H7 (cell line): ENCODE measurements around the gene RTBDN. TPM values are rescaled to one million over a fixed set of nuclear protein-coding genes. Genes with fewer than 3 reads are reported as not detected.
"Not testable (repeated sequence)": the region's sequence is repeated elsewhere in the genome, so short reads cannot be mapped to it uniquely, and the experiment has no call there.

Experiments
- DNase-seq: peaks from one replicate; pipeline ENCODE4 v3.0.0; 2012
- H3K27me3 ChIP-seq: 2 replicates; pipeline ENCODE4 v1.6.0; 2011; ENCODE audit warnings: mild to moderate bottlenecking, low read length; ENCODE audit not compliant: control insufficient read depth, insufficient read depth
- H3K36me3 ChIP-seq: replicated peaks from 2 replicates; pipeline ENCODE4 v1.5.1; 2011; ENCODE audit warnings: low read length; ENCODE audit not compliant: control insufficient read depth, insufficient read depth
- H3K4me3 ChIP-seq: 2 replicates; pipeline ENCODE4 v1.5.1; 2011; ENCODE audit warnings: low read depth, mild to moderate bottlenecking, control low read depth, low read length, moderate library complexity; ENCODE audit not compliant: insufficient read depth
- total RNA-seq: library from RNA; depleted of rRNA; stranded (reverse); fragments of >200 nt; shearing (Covaris generic); gene quantifications from 2 replicates; pipeline ENCODE4 v1.2.3, GENCODE V29; 2014

Gene RTBDN
- total RNA-seq, 1 experiment from 2014 or later, result 1.3 TPM

DNA sequence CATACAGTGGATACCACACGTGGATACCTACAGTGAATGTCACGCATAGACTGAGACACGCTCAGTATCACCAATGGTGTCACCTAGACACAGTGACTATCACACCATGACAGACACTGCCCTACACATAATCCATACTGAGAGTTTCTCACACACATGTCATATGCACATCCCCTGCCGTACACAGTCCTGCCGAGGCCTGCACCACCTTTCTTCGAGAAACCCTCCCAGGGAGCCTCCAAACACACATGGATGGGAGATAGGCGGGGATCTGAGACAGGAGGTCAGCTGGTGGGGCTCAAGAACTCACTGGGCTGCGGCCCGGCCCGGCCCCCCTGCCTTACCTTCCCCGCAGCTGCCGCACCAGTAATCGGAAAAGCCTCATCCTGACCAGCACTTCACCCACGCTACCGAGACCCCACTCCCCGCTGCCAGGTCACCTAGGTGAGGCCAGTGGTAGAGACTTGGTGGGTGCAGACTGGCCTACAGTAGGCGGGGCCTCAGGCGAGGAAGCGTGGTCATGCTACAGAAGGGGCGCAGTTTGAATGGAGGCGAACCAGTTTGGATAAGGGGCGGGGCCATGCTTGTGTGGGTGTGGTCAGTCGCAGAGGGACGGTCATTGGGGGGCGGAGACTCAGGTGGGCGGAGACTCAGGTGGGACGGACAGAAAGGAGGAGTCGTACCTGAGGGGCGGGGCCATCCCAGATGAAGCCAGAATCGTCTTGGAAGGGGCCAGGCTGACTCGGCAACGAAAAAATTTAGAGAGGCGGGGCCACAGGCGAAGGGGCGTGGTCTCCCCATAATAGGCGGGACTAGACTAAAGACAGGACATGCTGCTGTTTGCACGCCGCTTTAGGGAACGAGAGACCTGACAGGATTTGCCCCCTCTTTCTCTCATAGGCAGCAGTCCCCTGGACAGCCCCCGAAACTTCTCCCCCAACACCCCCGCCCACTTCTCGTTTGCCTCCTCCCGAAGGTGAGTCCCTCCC, 6.0 kb upstream of the RTBDN start:
- peak overlapping the region; percentile 49 for H3K4me3 ChIP-seq
- peaks cover 19% of the 10 kb centered on the region for H3K27me3 ChIP-seq
- peak; percentile 96 for DNase-seq
- no peaks in the 10 kb centered on the region for H3K36me3 ChIP-seq

DNA sequence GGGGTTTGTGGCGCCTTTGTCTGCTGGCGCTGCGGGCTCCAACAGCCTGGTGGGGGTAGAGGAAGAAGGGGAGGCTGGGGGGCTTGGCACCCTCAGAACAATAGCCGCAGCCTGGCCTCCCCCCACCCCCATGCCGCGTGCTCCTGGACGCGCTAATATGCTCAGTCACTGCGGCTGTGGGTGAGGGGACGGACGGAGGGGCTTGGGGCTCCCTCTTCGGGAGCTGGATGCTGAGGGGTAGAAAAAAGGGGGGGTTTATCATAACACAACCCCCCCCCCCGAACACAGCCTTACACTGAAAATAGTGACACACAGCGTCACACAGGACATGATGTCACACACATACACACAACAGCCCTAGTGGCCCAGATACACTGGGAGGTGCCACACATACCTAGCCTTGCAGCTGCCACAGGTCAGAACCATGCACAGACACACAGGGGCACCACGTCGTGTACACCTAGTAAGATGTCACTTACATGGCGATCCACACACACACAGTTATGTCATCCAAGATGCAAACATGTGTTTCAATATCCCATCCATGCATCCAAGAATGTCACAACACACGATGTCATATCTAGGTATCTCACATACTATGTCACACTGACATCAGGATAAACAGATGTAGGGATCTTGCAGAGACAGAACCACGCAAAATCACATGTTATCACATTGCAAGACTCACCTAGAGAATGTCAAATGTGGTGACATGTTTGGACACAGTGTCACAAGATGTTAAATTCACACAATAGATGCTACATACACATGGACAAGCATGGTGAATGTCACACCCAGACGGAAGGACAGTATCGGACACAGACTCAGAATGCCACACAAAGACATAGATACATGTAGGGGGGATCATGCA, 4.7 kb upstream of the RTBDN start:
- no peak for DNase-seq
- Histone ChIP-seq H3K27me3 (peaks cover 32% of the 10 kb centered on the region), H3K36me3 (no peaks in the 10 kb centered on the region), H3K4me3 (peak overlapping the region; percentile 65)

DNA sequence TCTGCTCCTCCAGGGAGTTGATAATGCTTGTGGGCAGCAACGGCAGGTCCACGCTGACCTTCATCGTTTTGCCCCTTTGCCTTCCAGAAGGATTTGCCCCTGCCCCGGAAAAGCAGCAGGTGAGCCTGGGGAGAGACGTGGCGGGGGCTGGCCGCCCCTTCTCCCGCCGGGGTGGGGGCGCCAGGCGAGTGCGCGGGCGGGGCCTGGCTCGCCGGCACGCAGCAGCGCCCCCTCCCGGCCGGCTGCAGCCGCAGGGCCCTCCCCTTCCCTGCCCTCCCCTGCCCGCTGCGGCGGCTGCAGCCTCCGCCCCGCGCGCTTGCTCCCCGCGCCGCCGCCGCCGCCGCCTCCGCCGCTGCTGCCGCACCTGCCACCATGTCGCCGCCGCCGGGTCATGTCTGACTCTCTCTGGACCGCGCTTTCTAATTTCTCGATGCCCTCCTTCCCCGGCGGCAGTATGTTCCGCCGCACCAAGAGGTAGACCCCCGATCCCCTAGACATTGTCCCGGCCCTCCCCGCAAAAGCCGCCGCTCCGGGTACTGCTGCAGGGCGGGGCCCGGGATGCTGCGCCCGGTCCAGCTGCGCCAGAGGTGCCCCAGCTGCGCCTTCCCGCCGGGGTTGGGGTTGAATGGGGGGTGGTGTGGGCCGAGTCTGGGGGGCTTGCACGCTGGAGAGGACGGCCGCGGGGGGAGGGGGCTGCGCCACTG, 4.0 kb upstream of the RTBDN start, which contains the start of gene MAST1:
Gene MAST1, plus strand, starts transcription at position 334 of the 704 bp plus-strand sequence. Its CDS starts 58 bp downstream, at position 392.
- Histone ChIP-seq H3K27me3 (peaks cover 35% of the 10 kb centered on the region), H3K36me3 (no peaks in the 10 kb centered on the region), H3K4me3 (peak within 1 kb of the TSS; percentile 65)
- peak; percentile 97 for DNase-seq

- no peaks in the 10 kb centered on the region for H3K36me3 ChIP-seq
- no peak for DNase-seq
- H3K27me3 ChIP-seq, result peaks cover 41% of the 10 kb centered on the region
- no peak overlapping the region for H3K4me3 ChIP-seq
Measured at GRCh38 chr19:12837225-12837624, 2.8 kb upstream of the RTBDN start.

DNA sequence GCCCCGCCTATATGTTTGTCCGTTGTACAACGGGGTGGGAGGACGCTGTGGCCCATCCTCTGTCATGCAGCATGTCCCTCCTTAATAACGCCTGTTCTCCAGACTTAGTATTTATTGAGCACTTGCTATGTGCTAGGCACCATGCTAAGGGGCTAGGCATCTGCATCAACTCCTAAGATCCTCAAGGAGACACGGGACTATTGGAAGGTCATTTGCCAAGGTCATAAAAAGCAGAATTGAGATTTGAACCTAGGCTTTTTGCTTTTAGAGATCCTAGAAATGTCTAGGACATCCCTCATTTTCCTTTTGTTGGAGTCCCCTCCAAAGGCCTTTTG, 2.1 kb upstream of the RTBDN start:
- Histone ChIP-seq H3K27me3 (peaks cover 41% of the 10 kb centered on the region), H3K4me3 (peak overlapping the region; percentile 42; the same call in 1 of the 2 replicates), H3K36me3 (no peaks in the 10 kb centered on the region)
- DNase-seq, result no peak

- Histone ChIP-seq H3K4me3 (peak overlapping the region; percentile 66), H3K36me3 (no peaks in the 10 kb centered on the region), H3K27me3 (peaks cover 43% of the 10 kb centered on the region)
- peak; percentile 86 for DNase-seq
Measured at GRCh38 chr19:12834976-12835757, 788 bp upstream of the RTBDN start.

GRCh38 chr19:12833738-12834565, 427 bp downstream of the RTBDN start:
- H3K27me3 ChIP-seq, result peaks cover 39% of the 10 kb centered on the region
- no peaks in the 10 kb centered on the region for H3K36me3 ChIP-seq
- peak; percentile 95 for DNase-seq
- peak overlapping the region; percentile 66 for H3K4me3 ChIP-seq

DNA sequence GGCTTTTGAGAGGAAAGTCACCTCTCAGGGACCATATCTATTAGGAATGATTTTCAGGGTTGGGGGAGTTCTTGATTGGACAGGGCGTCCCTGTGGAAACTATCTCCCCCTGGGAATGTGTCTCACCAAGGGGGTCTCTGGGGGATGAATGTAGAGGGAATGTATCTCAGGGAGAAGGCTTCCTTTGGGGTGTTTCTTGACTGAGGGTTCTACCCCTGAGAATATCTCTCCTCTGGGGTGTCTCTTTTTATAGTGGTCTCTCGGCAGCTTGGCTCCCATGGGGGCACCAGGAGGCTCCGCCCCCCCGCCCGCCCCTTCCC, 1.0 kb downstream of the RTBDN start:
- H3K36me3 ChIP-seq, result no peaks in the 10 kb centered on the region
- H3K27me3 ChIP-seq, result peaks cover 38% of the 10 kb centered on the region
- DNase-seq, result no peak
- H3K4me3 ChIP-seq, result peak overlapping the region; percentile 6; the same call in 1 of the 2 replicates

GRCh38 chr19:12828494-12828893, 5.9 kb downstream of the RTBDN start:
- Histone ChIP-seq H3K4me3 (peak overlapping the region; percentile 31; the same call in 1 of the 2 replicates), H3K27me3 (peaks cover 18% of the 10 kb centered on the region), H3K36me3 (no peaks in the 10 kb centered on the region)
- peak; percentile 91 for DNase-seq

DNA sequence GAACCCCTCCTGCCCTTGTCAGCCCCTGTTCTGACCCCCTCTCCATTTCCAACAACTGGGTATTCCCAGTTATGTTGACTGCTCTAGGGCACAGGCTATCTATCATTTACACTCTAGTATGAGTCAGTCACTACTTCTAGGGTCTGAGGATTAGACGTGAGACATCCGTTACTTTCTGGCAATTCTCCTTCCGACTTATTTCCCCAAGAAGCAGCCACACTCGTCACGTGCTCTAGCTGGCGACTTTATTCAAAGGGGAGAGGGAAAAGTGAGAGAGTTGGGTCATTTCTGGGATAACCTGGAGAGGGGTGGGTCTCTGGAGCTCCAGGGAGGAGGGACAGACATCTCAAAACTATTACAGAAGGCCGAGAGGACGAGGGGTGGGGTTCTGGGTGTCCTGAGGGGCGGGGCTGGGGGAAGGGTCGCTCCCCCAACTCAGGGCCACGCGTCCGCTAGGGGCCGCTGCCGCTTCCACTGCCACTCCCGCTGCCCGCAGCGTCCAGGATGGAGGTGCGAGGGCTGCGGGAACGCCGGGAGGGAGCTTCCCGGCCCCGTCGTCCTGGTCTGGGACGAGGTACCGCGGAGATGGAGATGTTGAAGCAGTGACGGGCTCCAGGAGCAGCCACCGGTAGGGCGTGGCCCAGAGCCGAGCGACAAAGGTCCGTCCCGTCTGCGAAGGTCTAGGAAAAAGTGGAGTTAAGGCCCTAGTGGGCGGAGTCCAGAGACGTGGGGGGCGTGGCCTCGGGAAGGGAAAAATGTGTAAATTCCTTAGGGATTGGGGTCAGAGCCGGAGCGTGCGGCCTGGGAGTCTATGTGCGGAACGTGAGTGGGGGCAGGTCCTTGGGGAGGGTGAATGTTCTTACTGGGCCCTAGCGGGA, 8.9 kb downstream of the RTBDN start:
- H3K36me3 ChIP-seq, result no peaks in the 10 kb centered on the region
- H3K4me3 ChIP-seq, result peak overlapping the region; percentile 51
- DNase-seq, result peak; percentile 98
- H3K27me3 ChIP-seq, result peaks cover 12% of the 10 kb centered on the region; the same call in 1 of the 2 replicates

- no peaks in the 10 kb centered on the region for H3K36me3 ChIP-seq
- no peaks in the 10 kb centered on the region for H3K27me3 ChIP-seq
- DNase-seq, result no peak
- no peak overlapping the region for H3K4me3 ChIP-seq
Measured at GRCh38 chr19:12821761-12822160, 12.6 kb downstream of the RTBDN start.

GRCh38 chr19:12817810-12818209, 16.6 kb downstream of the RTBDN start:
- DNase-seq, H3K36me3 ChIP-seq, H3K4me3 ChIP-seq, H3K27me3 ChIP-seq: not testable (repeated sequence)
